H1 (cell line): ENCODE data around the gene LRRC46. TPM values are rescaled to one million over a fixed set of nuclear protein-coding genes. Genes with fewer than 3 reads are reported as not detected.

Experiments used
- BACH1 ChIP-seq: IDR thresholded peaks from 2 replicates; pipeline ENCODE4 v1.6.1; 2012; ENCODE audit warnings: low read length, improper control_type of control experiment
- HDAC2 ChIP-seq, 2 experiments: fragments of 300-600 bp in 1 of 2; sonication (generic) in 1 of 2; IDR thresholded peaks; 2 replicates each; pipeline ENCODE4 v1.6.1; 2011 to 2012; ENCODE audit warnings: low read depth in 2 of 2, low read length in 2 of 2, mild to moderate bottlenecking in 2 of 2, moderate library complexity in 2 of 2, borderline replicate concordance in 1 of 2, inconsistent platforms in 1 of 2
- JUND ChIP-seq: IDR thresholded peaks from 2 replicates; pipeline ENCODE4 v1.6.1; 2011; ENCODE audit warnings: mild to moderate bottlenecking, improper control_type of control experiment, low read length
- RBBP5 ChIP-seq: IDR thresholded peaks from 2 replicates; pipeline ENCODE4 v1.7.1; 2012; ENCODE audit warnings: low read depth, mild to moderate bottlenecking, inconsistent platforms, low read length, moderate library complexity, borderline replicate concordance
- SIRT6 ChIP-seq: IDR thresholded peaks from one replicate; pipeline ENCODE4 v1.7.1; 2012; ENCODE audit warnings: low read length, inconsistent platforms
- polyA plus RNA-seq, 7 experiments: library from polyadenylated mRNA; depleted of rRNA in 3 of 7; stranded (reverse) in 5 of 7; unstranded in 2 of 7; fragments of >200 nt in 5 of 7; fragments of 200-250 nt in 2 of 7; gene quantifications; 1 replicate in 5 of 7; 2 replicates in 1 of 7; 4 replicates in 1 of 7; pipeline versions ENCODE4 v1.2.1 to v1.2.3, GENCODE V29; 2011 to 2013; ENCODE audit warnings: missing spikeins in 2 of 7, mixed read lengths in 2 of 7
- total RNA-seq: library from RNA; stranded (reverse); fragmentation: NEBNext Ultra II Directional; extraction: Animal tissue kit (Norgen Biotek cat#: 25700); gene quantifications from 2 replicates; pipeline ENCODE4 v1.2.1, GENCODE V29; 2021

LRRC46 gene
- total and polyA plus RNA-seq, 2 of the 8 experiments (the other 6 are each of a cell fraction or from before 2014, with no cell fraction given), result 0.18 TPM; not detected in 1

GRCh38 chr17:47847341-47848197 lies 16.1 kb downstream of the LRRC46 start (continued):
- TF ChIP-seq SIRT6 (no peak), RBBP5 (peak; percentile 24; the same call in 1 of the 2 replicates), HDAC2 (IDR thresholded peaks at IDR 0.05; ENCODE audit: borderline replicate concordance in 1 of 2, low read depth in 2 of 2, low read length in 2 of 2) (no peak), BACH1 (no peak), JUND (no peak)
